Measurements from ENCODE around the gene RNF32. TPM values are rescaled to one million over a fixed set of nuclear protein-coding genes. Genes with fewer than 3 reads are reported as not detected.

Gene RNF32
- total and polyA plus RNA-seq, 2 of the 13 experiments (the other 11 are each of a cell fraction or from before 2014, with no cell fraction given): not detected

- H3K79me2 ChIP-seq (ENCODE audit: insufficient read depth, low read length): no peaks in the 10 kb centered on the region
- ATAC-seq (no peak), FAIRE-seq (no peak), DNase-seq (ENCODE audit: low spot score) (no peak)
- no peaks in the 10 kb centered on the region for H4K20me1 ChIP-seq (ENCODE audit: insufficient read depth, low read length)
- no peak overlapping the region for H3K4me2 ChIP-seq (ENCODE audit: low read depth, low read length)
- no TSS peak for BruUV-seq (replicated peaks)
- ChIA-PET CTCF (ENCODE audit: low intra/inter-chr PET ratio, low total read pairs) (no interaction called here), POLR2A (no interaction called here)
- no peaks in the 10 kb centered on the region for H3K4me1 ChIP-seq (ENCODE audit: insufficient read depth, low read length)
- no peak overlapping the region for H3K9ac ChIP-seq (ENCODE audit: insufficient read depth, low read depth, low read length)
- WGBS (ENCODE audit: low lambda C conversion rate): 92% methylated on average over 8 of the region's 8 CpGs
- H3K27ac ChIP-seq (ENCODE audit: extremely low read length, insufficient read depth, low read length): no peak overlapping the region
- no peak overlapping the region for H3K4me3 ChIP-seq (replicated peaks in 1 of 3; ENCODE audit: insufficient read depth in 1 of 3, low read depth in 2 of 3, low read length in 3 of 3)
- intact Hi-C loops (cut with micrococcal nuclease; ENCODE audit: unreplicated experiment) (no loop called here), in situ Hi-C loops (cut with HindIII; ENCODE audit: extremely low pct_ligation_motif_present, low pct_unique_long_range_greater_than_20kb) (loop anchor here (25.0 kb wide), 1 partner anchor 826 kb away; the partner anchor contains the start of gene SHH)
- no peaks in the 10 kb centered on the region for H3K27me3 ChIP-seq (ENCODE audit: control insufficient read depth in 1 of 2, insufficient read depth in 2 of 2, low read length in 2 of 2)
- H3K36me3 ChIP-seq (replicated peaks in 1 of 2; ENCODE audit: control insufficient read depth in 1 of 2, insufficient read depth in 2 of 2, low read length in 2 of 2): no peaks in the 10 kb centered on the region
- H2AFZ ChIP-seq (ENCODE audit: low read length): no peak overlapping the region
- H3K9me3 ChIP-seq (ENCODE audit: low read length): no peaks in the 10 kb centered on the region
- TF ChIP-seq TFAP4 (IDR thresholded peaks at IDR 0.05; ENCODE audit: borderline replicate concordance, low read depth) (no peak), EP300 (IDR thresholded peaks at IDR 0.05; ENCODE audit: low read depth in 2 of 2, low read length in 2 of 2) (no peak), EP300 (CRISPR knock-in tag; IDR thresholded peaks at IDR 0.05; ENCODE audit: borderline replicate concordance) (no peak), SRF (IDR thresholded peaks at IDR 0.05; ENCODE audit: low read depth, low read length) (no peak), NBN (conservative IDR thresholded peaks at IDR 0.05) (no peak), ZSCAN30 (CRISPR knock-in tag; IDR thresholded peaks at IDR 0.05) (no peak), KIAA2018 (CRISPR knock-in tag; IDR thresholded peaks at IDR 0.05; ENCODE audit: borderline replicate concordance) (no peak), HNRNPLL (IDR thresholded peaks at IDR 0.05; ENCODE audit: low read depth, low read length, poor library complexity, severe bottlenecking) (no peak), ZNF816 (CRISPR knock-in tag; IDR thresholded peaks at IDR 0.05; ENCODE audit: borderline replicate concordance) (no peak), NFYC (CRISPR knock-in tag; IDR thresholded peaks at IDR 0.05) (no peak), NFE2L1 (CRISPR knock-in tag; IDR thresholded peaks at IDR 0.05; ENCODE audit: borderline replicate concordance) (no peak), SKIL (CRISPR knock-in tag; IDR thresholded peaks at IDR 0.05; ENCODE audit: borderline replicate concordance) (no peak), SALL2 (CRISPR knock-in tag; IDR thresholded peaks at IDR 0.05) (no peak), HMGA1 (CRISPR knock-in tag; conservative IDR thresholded peaks at IDR 0.05) (no peak)
These were observed 2.0 kb upstream of the RNF32 start for GRCh38 chr7:156638443-156639077.

Measured in HepG2 (cell line).